Fibroblast of lung (primary cell): ENCODE results near the gene CST9.

Experiments
- CTCF ChIP-seq, 2 donors: IDR thresholded peaks in 1 of 2; conservative IDR thresholded peaks in 1 of 2; 1 replicate in 1 of 2; 2 replicates in 1 of 2; pipeline ENCODE4 v1.5.1; 2011 to 2012; ENCODE audit warnings: low read length in 2 of 2, control low read depth in 1 of 2, inconsistent platforms in 1 of 2, low read depth in 1 of 2, mild to moderate bottlenecking in 1 of 2
- EZH2 ChIP-seq: IDR thresholded peaks from 2 replicates; pipeline ENCODE4 v1.5.1; 2012; ENCODE audit warnings: low read length, control low read depth, mild to moderate bottlenecking; ENCODE audit errors: missing control alignments

GRCh38 chr20:23623666-23624323, 18.1 kb upstream of the CST9 start:
- TF ChIP-seq CTCF (conservative IDR thresholded peaks at IDR 0.05 in 1 of 2, IDR thresholded peaks at IDR 0.05 in 1 of 2; ENCODE audit: low read depth in 1 of 2, low read length in 2 of 2) (no peak), EZH2 (no peak)
